Measurements from ENCODE around the gene CDH23. TPM values are rescaled to one million over a fixed set of nuclear protein-coding genes. Genes with fewer than 3 reads are reported as not detected.

The CDH23 gene
- polyA plus RNA-seq, 5 donors = 2.3 to 3.6 (median 3.1) TPM

DNA sequence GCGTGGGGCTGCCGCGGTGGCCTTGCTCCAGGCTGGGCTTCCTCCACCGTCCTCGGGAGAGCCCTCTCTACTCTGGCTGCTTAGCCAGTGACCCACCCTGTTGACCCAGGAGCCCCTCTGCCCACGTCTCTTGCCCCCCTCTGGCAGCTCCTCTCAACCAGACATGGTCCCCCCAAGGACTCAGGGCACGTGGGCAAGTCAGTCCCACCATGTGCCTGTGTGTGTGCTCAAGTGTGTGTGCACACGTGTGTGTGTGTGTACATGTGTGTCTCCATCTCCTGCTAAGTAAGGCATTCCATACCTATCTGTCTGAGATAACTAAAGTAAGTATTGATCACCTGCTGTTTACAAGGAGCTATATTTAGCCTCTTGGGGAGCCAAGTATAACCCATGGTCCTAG, 221.9 kb downstream of the CDH23 start:
- no peak for DNase-seq

DNA sequence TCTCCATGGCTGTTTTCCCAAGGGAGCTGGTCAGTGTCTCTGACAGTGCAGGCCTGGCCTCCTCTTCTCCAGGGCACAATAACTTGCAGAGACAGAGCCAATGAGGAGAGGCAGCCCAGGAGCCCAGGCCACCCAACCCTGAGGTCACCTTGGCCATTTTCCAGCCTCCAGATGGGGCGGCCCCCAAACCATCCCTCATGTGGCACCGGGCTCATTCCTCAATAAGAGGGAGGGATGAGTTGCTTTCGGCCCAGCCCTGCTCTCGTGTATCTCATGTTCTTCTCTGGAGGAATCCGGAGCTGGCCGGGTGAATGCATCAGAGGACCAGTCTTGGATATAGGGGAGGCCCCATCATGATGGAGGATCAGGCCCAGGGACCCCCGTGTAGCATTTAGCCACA, 223.9 kb downstream of the CDH23 start:
- no peak for DNase-seq

DNA sequence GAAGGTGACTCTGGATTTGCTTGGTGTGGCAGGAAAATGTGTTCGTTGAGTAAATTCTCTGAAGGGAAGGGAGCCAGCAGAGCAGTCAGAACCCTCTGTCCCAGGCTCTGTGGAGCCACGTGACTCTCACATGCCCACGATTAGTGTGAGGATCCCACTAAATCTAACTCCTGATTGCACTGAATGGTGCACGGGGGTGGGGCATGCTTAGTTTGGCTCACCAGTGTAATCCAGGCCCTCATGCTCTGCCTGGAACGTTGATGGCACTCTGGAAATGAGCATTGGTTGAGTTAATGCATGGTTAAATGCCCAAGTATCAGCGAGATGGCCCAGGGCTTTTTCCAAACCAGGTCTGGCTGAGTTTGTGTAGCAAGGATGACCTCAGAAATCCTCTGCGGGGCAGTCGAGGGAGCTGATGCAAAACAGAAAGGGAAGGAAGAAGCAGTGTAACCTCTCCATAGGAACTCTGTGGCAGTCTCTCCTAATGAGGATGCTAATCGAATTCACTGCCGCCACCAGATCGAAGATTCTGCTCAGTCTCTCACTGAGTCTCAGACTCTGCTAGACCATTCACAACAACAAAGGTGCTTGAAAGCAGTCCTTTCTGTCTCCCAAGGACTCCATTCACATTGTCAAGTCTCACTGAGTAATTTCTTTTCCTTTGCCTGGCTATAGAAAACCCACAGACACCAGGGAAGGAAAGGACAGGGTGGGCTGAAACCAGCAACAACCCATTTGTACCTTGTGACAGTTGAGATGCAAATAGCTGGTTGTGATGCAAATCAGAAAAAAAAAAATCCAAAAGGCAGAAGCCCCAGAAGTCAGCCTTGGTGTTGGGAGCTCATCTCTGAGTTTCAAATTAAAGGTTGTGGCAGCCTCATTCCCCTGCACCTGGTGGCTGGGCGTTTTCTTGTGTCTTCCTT, 224.8 kb downstream of the CDH23 start:
- DNase-seq = no peak

DNA sequence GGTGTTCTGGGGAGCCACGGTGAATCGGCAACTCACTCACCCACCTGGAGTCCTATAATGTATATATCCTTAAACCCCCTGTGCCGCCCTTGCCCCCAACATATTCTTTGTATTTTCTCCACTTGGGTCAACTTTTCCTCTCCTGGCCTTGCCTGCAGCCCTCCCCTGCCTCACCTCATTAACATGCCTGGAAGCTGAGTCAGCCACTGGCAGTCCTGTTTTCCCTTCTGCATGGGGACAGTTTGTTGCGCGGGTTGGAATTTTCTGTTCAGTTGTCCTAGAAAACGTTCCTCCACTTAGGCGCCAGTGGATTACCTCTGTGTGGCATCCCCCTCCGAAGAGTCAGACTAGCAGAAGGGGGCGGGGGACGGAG, 225.4 kb downstream of the CDH23 start:
- DNase-seq = no peak

DNA sequence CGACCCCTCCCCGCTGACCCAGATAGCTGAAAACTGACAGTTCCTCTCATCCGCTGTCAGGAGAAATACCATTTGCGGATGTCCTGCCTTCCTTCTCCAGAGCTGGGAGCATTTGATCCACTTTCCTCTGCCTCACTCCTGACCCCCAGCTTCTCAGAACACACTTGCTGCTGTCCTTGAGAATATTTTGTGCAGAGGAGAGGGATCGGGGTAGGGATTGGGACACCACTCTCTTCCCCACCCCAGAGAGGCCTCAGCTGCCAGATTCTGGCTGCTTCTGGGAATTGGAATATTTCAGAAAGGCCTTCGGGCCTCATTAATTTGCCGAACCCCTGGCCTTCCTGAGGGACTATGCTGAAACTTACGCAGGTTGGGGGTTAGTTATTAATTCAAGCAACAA, 225.9 kb downstream of the CDH23 start:
- no peak for DNase-seq

DNA sequence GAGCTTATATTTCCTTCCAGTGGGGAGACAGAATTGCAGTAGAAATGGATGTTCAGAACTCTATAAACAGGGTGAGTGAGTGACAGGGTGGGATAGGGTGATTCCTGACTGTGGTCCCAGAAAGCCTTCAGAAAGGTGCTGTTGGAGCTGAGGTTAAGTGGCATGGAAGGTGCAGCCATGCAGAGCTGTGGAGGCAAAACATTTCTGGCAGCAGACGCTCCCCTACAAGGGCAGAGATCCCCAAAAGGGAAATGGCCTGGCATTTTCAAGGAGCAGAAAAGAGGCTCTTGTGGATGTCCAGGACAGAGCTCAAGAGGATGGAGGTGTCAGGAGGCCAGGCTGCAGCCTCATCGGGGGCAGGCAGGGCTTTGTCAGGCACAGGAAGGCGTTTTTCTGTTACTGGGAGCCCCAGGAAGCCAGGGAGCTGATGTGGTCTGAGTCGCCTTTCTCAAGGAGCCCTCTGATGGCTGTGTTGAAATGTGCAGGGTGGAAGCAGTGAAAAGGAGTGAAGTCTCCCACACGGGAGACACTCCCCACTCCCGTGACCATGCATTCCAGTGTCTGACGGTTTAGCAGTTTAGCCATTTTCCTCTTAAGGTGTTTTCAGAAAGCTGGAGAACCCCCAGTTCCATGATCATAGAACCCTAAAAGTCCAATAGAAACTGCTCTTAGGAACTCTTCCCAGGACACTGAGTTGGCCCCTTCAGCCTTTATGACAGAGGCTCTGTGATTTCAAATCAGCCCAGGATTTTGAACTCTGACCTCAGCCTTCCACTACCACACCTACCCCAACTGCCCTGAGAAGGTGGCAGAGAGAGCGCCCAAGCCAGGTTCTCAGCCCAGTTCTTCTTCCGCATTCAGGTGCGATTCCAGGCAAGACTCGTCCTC, 226.6 kb downstream of the CDH23 start:
- DNase-seq = no peak

DNA sequence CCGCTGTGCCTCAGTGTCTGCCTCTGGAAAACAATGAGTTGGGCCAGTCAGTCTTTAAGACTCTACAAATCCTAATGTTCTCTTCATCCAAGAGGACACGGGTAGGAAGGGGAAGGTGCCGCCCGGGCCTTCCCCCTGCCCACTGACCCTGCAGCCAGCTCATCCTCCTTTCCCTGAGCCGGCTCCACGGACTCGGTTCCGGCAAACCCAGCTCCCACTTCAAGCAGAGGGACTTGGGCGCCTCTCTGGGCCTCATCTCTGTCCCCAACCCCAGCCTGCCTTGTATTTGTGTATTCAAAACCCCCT, 227.2 kb downstream of the CDH23 start:
- DNase-seq = no peak

DNA sequence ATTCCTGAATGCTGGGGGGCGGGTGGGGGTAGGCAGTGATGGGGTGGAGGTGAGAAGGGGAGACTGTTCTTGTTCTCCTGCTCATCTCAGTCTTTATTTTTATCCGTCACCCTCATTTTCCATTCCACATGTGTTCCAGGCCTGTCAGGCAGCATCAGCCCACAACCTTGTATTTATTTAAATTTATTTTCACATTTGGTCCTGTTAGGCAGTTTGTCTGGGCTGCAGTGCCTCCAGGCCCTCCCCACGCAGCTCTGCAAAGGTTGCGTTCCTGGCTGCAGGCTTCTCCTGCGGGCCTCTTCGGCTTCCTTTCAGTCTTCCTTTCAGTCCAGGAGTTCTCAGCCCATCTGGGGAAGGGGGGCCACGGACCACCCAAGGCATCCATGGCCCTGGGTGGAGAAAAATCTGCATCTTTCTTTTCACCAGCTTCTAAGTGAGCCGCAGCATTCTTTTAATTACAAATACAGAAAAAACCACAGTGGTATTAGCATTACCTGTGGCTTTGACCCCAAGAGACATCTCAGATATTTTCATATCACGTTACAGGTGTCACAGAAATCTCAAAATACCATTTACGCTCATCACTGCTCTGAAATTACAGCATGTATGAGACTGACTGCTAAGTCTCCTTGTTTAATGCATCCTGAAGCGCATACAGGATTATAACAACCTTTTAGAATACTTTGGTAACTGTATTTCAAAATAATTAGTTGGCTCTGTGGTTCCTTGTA, 228.9 kb downstream of the CDH23 start:
- no peak for DNase-seq

DNA sequence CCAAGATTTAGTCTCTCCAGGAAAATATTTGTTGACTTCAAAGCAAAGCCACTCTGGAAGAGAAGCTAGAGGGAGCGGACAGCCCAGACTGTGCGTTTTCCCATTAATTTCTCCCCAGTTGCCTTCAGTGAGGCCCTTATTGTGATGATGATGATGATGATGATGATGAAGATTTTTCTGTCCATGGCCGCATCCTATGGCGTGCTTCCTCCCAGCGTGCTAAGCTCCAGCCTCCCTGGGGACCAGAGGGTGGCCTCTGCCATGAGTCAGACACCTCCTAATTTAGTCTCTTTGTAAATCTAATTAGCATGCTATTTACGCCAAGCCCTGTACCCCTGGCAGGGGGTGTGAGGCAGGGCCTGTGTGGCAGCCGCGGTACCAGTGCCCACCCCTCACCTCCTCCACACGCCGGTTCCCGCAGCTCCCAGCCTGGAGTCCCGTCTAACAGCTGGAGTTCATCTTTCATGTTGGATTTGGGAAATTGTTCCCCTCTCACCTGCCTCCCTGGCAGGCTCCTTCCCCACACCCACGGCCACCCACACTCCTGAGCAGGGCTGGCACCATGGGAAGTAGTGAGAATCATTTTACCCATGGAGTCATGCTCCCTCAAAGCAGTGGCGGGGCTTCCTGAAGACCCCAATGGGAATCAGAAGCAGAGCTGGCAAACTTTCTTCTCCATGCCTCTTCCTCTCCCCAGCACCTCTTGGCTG, 230.7 kb downstream of the CDH23 start:
- DNase-seq = no peak

DNA sequence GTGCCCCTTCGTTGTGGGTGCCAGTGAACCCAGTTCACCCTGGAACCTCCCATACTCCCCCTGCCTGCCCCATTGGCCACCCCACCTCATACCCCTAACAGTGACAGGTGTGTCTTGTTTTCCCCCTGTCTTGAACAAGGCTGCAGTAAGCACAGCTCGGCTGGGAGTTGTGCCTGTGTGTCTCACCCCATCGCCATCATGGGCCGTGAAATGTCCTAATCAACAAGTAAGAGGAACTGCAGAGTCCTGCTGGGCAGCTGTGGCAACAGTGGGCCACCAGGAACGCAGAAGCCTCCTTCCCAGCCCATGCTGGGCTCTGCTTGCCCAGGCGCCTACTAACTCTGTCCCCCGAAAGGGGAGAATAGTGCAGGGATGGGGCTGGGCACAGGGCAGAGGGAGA, 231.2 kb downstream of the CDH23 start:
- DNase-seq = no peak

DNA sequence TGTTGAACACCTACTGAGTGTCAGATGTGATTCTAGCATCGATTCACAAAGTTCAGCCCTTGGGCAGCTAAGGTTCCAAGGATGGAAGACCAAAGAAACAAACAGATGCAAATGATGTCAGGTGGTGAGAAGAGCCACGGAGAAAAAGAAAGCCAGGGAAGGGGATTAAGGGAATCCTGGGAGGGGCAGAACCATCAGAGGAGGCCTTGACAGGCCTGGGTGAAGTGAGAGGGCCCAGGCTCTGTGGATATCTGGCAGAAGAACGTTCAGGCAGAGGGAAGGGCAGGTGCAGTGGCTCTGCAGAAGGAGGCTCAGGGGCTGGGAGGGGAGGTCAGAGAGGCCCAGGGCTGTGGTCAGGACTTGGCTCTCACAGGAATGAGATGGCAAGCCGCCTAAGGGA, 232.4 kb downstream of the CDH23 start:
- no peak for DNase-seq

DNA sequence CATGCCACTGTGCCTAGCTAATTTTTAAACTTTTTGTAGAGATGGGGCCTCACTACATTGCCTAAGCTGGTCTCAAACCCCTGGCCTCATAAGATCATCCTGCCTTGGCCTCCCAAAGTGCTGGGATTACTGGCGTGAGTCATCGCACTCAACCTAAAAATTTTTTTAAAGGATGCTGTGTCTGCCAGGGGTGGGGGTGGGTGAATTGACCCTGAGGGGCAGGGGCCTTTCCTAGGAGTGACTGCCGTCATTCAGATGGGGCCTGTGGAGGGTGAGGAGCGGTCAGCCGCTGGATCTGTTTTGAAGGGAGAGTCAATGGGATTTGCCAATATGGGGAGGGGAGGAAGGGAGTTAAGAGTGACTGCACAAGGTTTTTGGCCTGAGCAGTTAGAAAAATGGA, 233.4 kb downstream of the CDH23 start:
- no peak for DNase-seq

DNA sequence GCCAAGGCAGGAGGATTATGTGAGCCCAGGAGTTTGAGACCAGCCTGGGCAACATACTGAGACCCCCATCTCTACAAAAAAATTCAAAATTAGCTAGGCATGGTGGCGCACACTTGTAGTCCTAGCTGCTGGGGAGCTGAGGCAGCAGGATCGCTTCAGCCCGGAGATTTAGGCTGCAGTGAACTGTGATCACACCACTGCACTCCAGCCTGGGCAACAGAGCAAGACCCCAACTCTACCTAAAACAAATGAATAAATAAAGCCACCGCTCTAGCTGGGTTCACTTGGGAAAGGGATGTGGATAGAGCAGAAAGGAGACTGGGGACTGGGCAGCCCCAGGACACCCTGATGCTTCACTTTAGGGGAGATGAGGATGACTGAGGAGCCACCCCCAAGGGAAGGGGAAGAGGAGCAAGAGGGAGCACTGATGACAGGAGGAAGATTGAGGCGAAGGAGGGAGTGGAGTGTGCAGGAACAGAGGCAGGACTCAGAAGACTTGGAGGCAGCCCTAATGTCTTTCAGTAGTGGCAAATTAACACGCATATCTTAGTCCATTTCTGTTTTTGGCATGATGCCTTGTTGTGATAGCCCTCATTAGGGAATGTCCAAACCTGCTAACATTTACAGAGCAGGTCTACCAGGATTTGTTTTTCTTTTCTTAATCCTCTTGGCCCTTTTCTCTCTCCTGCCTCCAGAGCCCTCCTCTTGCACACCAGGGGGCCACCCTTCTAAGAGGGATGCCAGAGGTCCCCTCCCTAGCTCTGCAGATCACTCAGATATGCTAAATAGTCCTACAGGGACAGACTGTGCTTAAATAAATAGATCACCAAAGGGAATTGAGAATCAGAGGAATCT, 234.5 kb downstream of the CDH23 start:
- DNase-seq = no peak

DNA sequence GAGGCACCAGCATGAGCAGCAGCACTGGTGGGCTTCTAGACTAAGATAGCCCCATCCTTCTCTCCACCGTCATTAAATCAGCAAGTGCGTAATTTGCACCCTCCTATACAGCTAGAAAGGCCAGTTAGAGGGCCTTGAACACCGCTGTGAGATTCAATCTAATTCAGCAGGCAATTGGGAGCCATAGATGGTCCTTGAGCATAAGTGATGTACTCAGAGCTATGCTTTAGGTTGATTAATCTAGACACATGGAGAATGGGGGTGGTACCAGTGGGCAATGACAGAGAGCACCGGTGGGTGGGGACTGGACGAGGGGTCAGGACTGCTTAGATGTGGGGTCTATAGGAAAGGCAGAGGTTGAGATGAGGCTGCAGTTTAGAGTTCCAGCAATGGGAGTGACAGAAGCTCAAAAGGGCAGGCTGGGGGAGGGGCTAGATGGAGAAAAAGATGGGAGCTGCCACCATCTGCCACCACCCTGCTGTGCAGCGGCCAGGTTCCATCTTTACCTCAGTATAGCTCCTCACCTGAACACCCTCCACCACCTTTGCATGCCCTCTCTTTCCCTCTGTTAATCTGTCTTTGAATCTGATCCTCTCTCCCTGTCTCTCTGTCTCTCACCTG, 235.6 kb downstream of the CDH23 start:
- DNase-seq = no peak

DNA sequence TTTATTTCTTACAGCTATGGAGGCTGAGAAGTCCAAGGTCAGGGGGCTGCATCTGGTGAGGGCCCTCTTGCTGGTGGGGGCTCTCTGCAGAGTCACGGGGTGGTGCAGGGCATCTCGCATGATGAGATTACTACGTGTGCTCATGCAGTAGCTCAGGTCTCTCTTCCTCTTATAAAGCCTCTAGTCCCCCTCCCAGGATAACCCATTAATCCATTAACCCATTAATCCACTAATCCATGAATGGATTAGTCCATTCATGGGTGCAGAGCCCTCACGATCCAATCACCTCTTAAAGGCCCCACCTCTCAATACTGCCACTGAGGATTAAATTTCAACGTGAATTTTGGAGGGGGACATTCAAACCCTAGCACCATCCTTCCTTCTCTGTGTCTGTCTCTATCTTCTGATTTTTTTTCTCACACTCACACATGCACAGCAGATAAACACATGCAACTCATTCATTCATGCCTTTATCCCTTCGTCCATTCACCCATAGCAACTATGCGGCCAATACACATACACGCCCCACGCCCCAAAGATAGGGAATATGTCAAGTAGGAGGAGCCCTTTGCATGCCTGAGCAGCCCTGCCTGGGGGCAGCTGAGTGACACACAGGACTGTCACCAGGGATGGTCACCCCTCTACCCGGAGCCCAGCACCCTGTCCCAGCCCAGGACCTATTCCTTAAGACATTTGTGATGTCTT, 236.3 kb downstream of the CDH23 start:
- DNase-seq = no peak

DNA sequence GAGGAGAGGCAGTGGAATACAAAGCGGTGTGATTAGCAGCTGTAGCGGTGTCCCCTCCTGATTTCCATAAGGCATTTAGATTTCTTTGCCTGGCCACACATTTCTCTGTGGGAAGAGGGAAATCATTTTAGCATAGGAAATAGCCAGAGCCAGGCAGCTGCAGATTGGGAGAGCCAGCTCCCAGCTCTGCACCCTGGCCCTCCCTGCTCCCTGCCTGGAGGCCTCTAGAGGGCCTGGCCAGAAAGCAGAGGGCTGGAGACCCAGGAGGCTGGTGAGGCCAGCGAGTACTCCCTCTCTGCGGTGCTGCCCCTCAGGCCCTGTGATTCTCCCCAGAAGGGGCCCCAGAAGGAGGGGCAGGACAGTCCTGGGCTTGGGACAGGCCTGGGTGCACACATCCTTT, 237.2 kb downstream of the CDH23 start:
- DNase-seq = no peak

DNA sequence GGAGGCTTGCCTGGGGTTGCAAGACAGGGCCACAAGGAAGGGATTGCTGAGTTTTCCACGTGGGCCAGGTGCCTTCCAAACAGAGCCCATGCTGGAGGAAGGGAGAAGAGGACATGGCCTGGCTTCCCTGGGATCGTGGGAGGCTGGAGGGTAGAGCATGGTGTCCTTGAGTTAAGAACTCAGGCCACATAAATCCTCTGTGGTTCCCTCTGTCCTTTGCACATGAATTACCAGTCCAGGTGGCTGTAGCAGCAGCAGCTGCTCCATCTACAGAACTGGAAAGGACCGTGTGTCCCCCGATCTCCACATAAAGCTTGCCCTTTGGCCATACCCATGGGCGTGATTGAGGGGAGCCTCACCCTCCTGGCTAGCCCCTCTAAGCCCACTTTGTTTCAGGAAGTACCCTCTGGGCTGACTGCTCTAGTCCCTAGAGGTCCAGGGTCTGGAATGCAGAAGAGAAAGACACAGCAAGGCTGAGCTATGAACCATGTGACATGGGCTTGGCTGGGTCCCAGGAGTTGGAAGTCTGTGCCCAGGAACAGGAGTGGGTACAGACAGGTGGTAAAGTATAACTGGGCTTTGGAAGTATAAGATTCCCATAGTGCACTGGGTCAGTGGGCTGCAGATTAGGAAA, 237.9 kb downstream of the CDH23 start:
- DNase-seq = no peak

DNA sequence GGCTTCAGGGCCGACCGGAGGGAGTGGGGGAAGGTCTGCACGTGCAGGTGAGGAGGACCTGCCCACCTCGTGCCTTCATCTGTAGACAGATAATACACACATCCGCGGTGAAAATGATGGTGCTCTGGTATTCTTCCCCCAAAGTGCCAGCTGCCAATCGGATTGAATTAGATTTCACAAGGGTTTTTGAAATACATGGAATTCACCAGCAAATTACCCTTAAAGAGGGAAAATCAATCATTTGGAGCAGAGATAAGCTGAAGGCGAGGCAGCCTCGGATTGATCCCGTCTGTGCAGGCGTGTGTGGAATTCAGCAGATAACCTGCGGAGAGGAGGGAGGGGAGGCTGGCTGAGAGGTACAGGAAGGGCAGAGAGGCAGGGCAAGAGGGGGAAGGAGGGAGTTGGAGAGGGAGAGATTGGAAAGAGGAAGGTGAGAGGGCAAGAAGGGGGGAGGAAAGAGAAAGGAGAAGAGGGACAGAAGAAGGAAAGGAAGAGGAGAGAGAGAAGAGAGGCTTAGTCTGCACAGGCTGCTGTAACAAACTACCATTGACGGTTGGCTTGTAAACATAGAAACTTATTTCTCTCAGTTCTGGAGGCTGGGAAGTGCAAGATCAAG, 238.6 kb downstream of the CDH23 start:
- DNase-seq = no peak

DNA sequence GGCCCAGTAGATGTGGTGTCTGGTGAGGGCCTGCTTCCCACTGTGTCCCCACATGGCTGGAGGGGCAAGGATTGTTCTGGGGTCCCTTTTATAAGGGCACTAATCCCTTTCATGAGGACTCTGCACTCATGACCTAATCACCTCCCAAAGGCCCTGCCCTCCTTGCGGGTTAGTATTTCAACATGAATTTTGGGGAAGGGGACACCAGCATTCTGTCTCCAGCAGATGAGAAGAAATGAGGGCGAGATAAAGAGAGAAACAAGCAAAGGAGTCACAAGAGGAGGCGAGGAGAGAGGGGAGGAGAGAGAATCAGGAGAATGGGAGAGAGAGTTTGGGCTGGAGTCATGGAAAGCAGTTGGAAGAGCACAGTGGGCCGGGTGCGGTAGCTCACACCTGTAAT, 239.1 kb downstream of the CDH23 start:
- no peak for DNase-seq
